ENCODE measurements around the gene SLC31A2.

Gene SLC31A2

DNA sequence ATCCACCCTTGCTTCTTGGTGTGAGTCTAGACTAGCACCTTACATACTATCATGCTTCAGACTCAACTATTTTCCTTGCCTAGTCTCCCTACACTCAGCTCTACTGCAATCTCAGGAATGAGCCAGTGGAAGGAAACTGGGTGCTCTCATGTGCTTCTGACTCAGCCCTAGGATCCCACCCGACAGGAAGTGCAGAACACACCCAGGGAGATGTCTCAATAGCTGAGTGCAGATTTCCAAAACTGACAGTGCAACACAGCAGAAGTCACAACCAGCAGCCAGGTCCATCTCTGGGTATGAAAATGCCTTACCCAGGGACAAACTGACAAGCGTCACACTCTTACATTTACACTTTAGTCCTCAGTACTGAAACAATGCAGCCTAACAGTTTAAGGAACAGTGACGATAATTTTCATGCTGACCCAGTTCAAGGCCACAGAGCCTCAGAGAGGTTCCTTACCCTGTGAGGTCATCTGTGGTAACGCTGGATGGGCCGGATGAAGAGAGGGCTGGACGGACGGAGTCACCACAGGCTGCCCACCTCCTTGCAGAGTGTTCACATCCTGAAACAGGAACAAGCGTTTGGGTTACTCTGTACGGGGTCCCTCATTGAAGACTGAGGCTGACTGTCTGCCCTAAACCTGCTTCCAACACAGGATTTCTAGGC is 37.3 kb downstream of the SLC31A2 start:
- DNase-seq, result no peak

DNA sequence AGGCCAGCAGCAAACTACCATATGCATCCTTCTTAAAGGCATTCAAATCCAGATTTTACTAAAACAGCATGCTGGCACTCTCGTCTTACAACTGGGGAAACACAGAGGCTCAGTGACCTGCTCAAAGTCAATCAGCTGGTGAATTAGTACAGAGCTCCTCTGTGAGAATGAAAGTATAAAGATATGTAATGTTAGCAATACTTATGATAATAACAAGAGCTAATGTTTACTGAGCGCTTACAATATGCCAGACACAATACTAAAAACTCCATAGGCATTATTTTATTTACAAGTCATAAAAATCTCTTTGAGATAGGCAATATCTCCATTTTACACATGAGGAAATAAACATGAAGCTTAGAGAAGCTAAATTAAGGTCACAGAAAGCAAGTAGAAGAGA is 41.6 kb downstream of the SLC31A2 start:
- DNase-seq, result no peak

- no peak for DNase-seq
Measured at GRCh38 chr9:113199683-113200329, 49.0 kb downstream of the SLC31A2 start.

DNA sequence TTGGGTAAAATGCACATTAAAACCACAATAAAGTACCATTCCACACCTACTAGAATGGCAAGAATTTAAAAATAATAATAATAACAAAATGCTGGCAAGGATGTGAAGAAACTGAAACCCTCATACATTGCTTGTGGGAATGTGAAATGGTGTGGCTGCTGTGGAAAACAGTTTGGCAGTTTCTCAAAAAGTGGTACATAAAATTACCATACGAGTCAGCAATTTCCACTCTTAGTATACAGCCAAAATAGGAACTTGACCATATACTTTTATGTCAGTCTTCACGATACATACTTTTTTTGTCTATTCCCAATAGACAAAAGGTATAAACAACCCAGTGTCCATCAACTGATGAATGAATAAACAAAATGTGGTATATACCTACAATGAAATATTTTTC is 54.6 kb downstream of the SLC31A2 start:
- no peak for DNase-seq

DNA sequence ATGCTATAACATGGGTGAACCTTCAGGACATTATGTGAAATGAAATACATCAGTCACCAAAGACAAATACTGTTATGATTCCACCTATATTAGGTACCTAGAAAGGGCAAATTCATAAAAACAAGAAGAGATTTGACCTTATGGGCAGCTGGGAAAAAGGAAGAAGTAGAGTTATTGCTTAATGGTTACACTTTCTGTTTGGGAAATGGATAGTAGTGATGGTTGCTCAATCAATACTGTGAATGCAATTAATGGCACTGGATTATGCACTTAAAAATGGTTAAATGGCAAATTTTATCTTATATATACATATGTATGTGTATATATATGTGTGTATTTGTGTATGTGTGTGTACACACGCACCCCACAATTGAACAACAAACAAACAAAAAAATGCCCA is 55.1 kb downstream of the SLC31A2 start:
- no peak for DNase-seq

DNA sequence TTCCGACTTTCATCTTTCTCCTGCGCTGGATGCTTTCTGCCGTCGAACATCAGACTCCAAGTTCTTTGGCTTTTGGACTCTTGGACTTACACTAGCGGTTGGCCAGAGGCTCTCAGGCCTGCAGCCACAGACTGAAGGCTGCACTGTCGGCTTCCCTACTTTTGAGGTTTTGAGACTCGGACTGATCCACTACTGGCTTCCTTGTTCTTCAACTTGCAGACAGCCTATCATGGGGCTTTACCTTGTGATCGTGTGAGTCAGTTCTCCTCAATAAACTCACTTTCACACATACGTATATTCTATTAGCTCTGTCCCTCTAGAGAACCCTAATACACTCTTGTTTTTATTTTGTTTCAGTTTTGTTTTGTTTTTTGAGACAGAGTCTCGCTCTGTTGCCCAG is 60.0 kb downstream of the SLC31A2 start:
- peak; percentile 1 for DNase-seq
